Measurements from ENCODE around the gene CBFA2T3.
"Not testable (repeated sequence)": the region's sequence is repeated elsewhere in the genome, so short reads cannot be mapped to it uniquely, and the experiment has no call there.

The CBFA2T3 gene

DNA sequence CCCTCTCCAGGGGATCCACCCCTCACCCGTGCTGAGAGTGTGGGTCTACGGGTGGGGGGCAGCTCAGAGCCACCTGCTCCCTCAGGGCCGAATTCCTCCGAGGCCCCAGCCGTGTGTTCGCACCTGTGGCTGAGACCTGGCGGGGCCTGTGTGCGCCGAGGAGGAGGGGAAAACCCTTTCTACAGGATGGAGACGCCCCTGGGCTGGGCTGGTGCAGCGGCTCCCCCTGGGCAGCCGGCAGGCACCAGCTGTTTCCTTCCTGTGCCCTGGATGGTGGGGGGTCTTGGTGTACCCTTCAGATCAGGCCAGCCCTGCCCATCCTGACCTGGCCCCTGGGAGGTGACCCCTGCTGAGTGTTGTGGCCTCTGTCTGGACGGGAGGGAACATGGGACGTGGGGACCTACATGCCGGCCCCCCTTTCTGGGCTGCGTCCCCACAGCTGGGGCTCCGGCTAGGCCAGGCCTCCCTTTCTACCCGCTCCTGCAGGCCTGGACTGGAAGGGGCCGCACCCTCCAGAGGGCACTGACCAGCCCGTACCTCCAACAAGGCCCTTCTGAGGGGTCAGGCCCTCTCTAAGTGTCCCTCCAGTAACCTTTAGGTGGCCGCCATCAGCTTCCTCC lies 82.2 kb downstream of the CBFA2T3 start:
- no peak for DNase-seq (ENCODE audit: low read depth in 2 of 3, low spot score in 2 of 3)

GRCh38 chr16:88894266-88894665 lies 82.7 kb downstream of the CBFA2T3 start:
- not testable (repeated sequence) for DNase-seq (ENCODE audit: low read depth in 2 of 3, low spot score in 2 of 3)

DNA sequence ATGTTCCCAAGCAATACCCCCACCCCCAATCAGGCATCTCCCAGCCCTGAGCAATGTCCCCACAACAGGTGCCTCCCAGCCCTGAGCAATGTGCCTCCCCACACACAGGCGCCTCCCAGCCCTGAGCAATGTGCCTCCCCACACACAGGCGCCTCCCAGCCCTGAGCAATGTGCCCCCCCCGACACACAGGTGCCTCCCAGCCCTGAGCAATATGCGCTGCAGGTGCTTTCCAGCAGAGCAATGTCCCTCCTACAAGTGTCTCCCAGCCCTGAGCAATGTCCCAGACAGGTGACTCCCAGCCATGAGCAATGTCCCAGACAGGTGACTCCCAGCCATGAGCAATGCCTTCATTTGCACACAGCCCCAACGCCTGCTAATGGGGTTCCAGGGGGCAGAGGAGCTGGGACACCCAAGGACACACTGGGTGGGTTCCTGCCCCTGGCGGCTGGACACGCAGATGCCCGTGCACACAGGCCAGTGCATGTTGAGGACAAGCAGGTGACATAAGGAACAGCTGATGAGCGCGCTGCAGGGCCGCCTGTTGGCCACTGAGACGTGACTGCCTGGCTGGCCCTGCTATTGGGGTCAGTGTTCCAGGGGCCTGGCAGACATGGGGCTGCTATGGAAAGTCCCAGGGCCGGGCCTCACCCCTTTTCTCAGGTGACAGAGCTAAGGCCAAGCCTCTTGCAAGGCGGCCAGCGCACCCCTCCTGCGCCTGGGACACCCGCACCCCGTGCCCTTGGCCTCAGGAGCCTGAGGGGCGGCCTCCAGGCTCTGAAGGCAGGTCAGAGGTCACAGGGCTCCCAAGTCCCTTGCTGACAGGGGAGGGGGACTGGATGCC lies 83.7 kb downstream of the CBFA2T3 start:
- DNase-seq (ENCODE audit: low read depth in 2 of 3, low spot score in 2 of 3): no peak

DNA sequence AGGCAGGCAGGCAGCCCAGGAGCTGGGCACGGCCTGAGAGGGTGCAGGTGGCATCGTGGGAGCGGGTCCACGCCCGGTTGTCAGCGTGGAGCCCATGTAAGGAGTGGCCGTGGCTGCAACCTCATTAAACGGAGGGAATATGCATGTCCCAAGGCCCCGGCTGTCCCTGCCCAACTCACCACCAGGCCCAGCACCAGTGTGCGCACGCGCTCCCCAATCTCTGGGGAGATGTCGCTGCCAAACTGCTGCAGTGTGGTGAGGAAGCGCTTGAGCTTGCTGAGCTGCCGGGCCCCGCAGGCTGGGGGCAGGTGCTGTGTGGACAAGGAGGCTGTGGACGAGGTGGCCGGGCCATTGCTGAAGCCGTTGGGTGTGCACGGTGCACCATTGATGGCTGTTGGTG lies 84.9 kb downstream of the CBFA2T3 start:
- no peak for DNase-seq (ENCODE audit: low read depth in 2 of 3, low spot score in 2 of 3)

DNA sequence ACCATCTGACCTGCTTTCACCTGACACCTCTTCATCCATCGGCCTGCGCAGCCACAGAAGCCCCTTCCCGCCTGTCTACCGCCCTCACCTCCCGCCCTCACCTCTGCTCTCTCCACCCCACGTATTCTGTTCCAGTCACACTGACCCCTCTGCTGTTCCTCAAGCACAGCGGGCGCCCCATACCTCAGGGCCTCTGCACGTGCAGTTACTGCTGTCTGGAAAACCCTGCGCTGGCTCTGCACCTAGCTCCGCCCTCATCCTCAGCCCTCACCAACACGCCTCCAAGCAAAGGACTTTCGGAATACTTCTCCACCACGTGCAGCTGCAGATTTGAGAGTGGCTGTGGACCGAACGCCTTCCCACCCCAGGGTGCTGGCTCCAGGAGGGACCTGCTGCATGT lies 85.9 kb downstream of the CBFA2T3 start:
- no peak for DNase-seq (ENCODE audit: low read depth in 2 of 3, low spot score in 2 of 3)

DNA sequence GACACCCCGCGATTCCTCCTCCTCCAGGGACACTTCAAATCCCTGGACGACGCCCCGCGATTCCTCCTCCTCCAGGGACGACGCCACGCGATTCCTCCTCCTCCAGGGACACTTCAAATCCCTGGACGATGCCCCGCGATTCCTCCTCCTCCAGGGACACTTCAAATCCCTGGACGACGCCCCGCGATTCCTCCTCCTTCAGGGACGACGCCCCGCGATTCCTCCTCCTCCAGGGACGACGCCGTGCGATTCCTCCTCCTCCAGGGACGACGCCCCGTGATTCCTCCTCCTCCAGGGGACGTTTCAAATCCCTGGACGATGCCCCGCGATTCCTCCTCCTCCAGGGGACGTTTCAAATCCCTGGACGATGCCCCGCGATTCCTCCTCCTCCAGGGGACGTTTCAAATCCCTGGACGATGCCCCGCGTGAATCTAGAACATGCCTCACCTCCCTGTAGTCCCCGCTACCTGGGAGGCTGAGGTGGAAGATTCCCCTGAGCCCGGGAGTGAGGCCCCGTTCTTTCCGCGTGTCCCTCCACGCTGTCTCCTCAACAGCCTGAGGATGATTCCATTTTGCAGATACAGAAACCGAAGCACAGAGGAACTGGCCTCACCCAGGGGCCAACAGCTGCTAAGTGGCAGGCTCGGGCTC lies 87.2 kb downstream of the CBFA2T3 start:
- DNase-seq (ENCODE audit: low read depth in 2 of 3, low spot score in 2 of 3): not testable (repeated sequence)

GRCh38 chr16:88888461-88889387 lies 88.3 kb downstream of the CBFA2T3 start:
- no peak for DNase-seq (ENCODE audit: low read depth in 2 of 3, low spot score in 2 of 3)

DNA sequence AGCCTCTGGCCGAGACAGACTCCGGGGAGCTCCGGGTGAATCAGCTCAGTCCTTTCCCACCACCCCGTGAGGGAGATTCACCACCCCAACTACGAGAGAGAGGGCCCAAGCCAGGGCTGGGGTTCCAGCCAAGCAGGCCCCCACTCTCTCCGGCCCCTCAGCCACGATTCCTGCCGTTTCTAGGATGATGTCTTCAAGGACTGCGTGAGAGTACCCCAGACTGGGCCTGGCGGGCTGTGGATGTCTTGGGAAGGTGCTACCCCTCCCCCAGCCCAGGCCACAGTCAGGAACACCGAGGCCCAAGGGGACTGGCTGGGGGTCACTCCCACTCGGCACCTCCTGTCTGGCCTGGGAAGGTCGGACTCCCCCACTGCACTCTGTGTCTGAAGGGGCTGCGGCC lies 89.0 kb downstream of the CBFA2T3 start:
- DNase-seq (ENCODE audit: low read depth in 2 of 3, low spot score in 2 of 3): no peak

- no peak for DNase-seq (ENCODE audit: low read depth in 2 of 3, low spot score in 2 of 3)
Observed at GRCh38 chr16:88886845-88887521, 90.0 kb downstream of the CBFA2T3 start.

- no peak for DNase-seq (ENCODE audit: low read depth in 2 of 3, low spot score in 2 of 3)
Observed at GRCh38 chr16:88886420-88886844, 90.6 kb downstream of the CBFA2T3 start.

- no peak for DNase-seq (ENCODE audit: low read depth in 2 of 3, low spot score in 2 of 3)
Observed at GRCh38 chr16:88885693-88886280, 91.2 kb downstream of the CBFA2T3 start.

- no peak for DNase-seq (ENCODE audit: low read depth in 2 of 3, low spot score in 2 of 3)
Observed at GRCh38 chr16:88884569-88885271, 92.3 kb downstream of the CBFA2T3 start.

- DNase-seq (ENCODE audit: low read depth in 2 of 3, low spot score in 2 of 3): no peak
Observed at GRCh38 chr16:88883946-88884345, 93.1 kb downstream of the CBFA2T3 start.

GRCh38 chr16:88883117-88883895 lies 93.7 kb downstream of the CBFA2T3 start:
- no peak for DNase-seq (ENCODE audit: low read depth in 2 of 3, low spot score in 2 of 3)

DNA sequence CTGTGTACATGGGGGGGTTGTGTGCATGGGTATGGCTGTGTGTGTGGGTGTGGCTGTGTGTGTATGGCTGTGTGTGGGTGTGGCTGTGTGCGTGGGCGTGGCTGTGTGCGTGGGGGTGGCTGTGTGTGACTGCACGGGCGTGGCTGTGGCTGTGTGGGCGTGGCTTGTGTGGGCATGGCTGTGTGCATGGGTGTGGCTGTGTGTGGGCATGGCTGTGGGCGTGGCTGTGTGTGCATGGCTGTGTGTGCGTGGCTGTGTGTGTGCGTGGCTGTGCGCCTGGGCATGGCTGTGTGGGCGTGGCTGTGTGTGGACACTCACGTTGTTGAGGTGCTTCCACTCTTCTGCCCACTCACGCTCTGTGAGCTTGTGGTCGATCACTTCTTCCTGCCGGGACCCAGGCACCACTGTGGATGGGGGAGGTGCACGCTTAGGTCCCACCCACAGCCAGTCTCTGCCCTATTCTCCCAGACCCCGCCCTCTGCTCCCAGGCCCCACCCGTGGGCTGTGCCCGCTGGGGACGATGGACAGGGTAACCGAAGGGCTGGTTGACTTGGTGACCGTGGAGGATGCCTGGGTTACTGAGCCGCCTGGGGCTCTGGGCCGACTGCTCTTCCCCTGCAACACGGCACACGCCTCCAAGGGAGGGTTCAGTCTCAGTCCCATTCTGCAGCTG lies 94.5 kb downstream of the CBFA2T3 start:
- DNase-seq (ENCODE audit: low read depth in 2 of 3, low spot score in 2 of 3): no peak

- no peak for DNase-seq (ENCODE audit: low read depth in 2 of 3, low spot score in 2 of 3)
Observed at GRCh38 chr16:88881675-88882357, 95.2 kb downstream of the CBFA2T3 start.

- DNase-seq (ENCODE audit: low read depth in 2 of 3, low spot score in 2 of 3): no peak
Observed at GRCh38 chr16:88881007-88881615, 95.9 kb downstream of the CBFA2T3 start.
